ENCODE results near the gene GPI. TPM values are rescaled to one million over a fixed set of nuclear protein-coding genes. Genes with fewer than 3 reads are reported as not detected.
A peak's percentile ranks its signal among the peaks of the same experiment; 100 is the strongest.

The GPI gene
- total RNA-seq, 2 donors from 2014 or later = 181 to 183 TPM

GRCh38 chr19:34359140-34359953 lies 5.6 kb upstream of the GPI start:
- H3K9ac ChIP-seq (ENCODE audit: extremely low read depth, low read length, poor library complexity, severe bottlenecking) = peak overlapping the region; percentile 31
- H3K27ac ChIP-seq (ENCODE audit: low read depth, low read length) = peak overlapping the region; percentile 71
- peak; percentile 79 for TF ChIP-seq CTCF (conservative IDR thresholded peaks at IDR 0.05)
- peaks cover 4% of the 10 kb centered on the region for H3K36me3 ChIP-seq (ENCODE audit: control insufficient read depth, insufficient read depth, low read length)
- Mint-ChIP-seq H3K4me3 (peak overlapping the region; percentile 78), H3K36me3 (ENCODE audit: low read depth) (peaks cover 6% of the 10 kb centered on the region), H3K9me3 (no peaks in the 10 kb centered on the region), H3K27me3 (ENCODE audit: insufficient read depth) (peaks cover 5% of the 10 kb centered on the region), H3K27ac (peak overlapping the region; percentile 99), H3K4me1 (peaks cover 15% of the 10 kb centered on the region)
- no peaks in the 10 kb centered on the region for H3K27me3 ChIP-seq (ENCODE audit: control insufficient read depth, insufficient read depth, low read length, poor library complexity, severe bottlenecking)
- 9% methylated on average over 32 to 61 of the region's 61 CpGs for whole genome bisulfite sequencing, 2 experiments (ENCODE audit: insufficient coverage in 1 of 2, insufficient read length in 1 of 2)
- peak; percentile 97 for DNase-seq
- H3K4me1 ChIP-seq (ENCODE audit: control insufficient read depth, insufficient read depth, low read length) = no peaks in the 10 kb centered on the region
- no peaks in the 10 kb centered on the region for H3K9me3 ChIP-seq (ENCODE audit: control insufficient read depth, low read length)
- peak overlapping the region; percentile 85 for H3K4me3 ChIP-seq (ENCODE audit: low read length)

GRCh38 chr19:34359954-34360315 lies 5.1 kb upstream of the GPI start:
- Histone ChIP-seq H3K27me3 (ENCODE audit: control insufficient read depth, insufficient read depth, low read length, poor library complexity, severe bottlenecking) (no peaks in the 10 kb centered on the region), H3K27ac (ENCODE audit: low read depth, low read length) (peak overlapping the region; percentile 67), H3K9me3 (ENCODE audit: control insufficient read depth, low read length) (no peaks in the 10 kb centered on the region), H3K4me3 (ENCODE audit: low read length) (peak overlapping the region; percentile 85), H3K9ac (ENCODE audit: extremely low read depth, low read length, poor library complexity, severe bottlenecking) (no peak overlapping the region), H3K36me3 (ENCODE audit: control insufficient read depth, insufficient read depth, low read length) (peaks cover under 1% of the 10 kb centered on the region), H3K4me1 (ENCODE audit: control insufficient read depth, insufficient read depth, low read length) (no peaks in the 10 kb centered on the region)
- Mint-ChIP-seq H3K9me3 (no peaks in the 10 kb centered on the region), H3K36me3 (ENCODE audit: low read depth) (peaks cover 2% of the 10 kb centered on the region), H3K27me3 (ENCODE audit: insufficient read depth) (peaks cover 5% of the 10 kb centered on the region), H3K4me3 (peak overlapping the region; percentile 78), H3K27ac (peak overlapping the region; percentile 99), H3K4me1 (peaks cover 19% of the 10 kb centered on the region)
- no peak for TF ChIP-seq CTCF (conservative IDR thresholded peaks at IDR 0.05)
- no peak for DNase-seq
- WGBS, 2 experiments (ENCODE audit: insufficient coverage in 1 of 2, insufficient read length in 1 of 2) = 94 to 100% methylated on average over 2 to 7 of the region's 7 CpGs

- Histone ChIP-seq H3K36me3 (ENCODE audit: control insufficient read depth, insufficient read depth, low read length) (no peaks in the 10 kb centered on the region), H3K27me3 (ENCODE audit: control insufficient read depth, insufficient read depth, low read length, poor library complexity, severe bottlenecking) (no peaks in the 10 kb centered on the region), H3K27ac (ENCODE audit: low read depth, low read length) (no peak overlapping the region), H3K4me1 (ENCODE audit: control insufficient read depth, insufficient read depth, low read length) (no peaks in the 10 kb centered on the region), H3K4me3 (ENCODE audit: low read length) (no peak overlapping the region), H3K9ac (ENCODE audit: extremely low read depth, low read length, poor library complexity, severe bottlenecking) (no peak overlapping the region), H3K9me3 (ENCODE audit: control insufficient read depth, low read length) (no peaks in the 10 kb centered on the region)
- Mint-ChIP-seq H3K4me3 (peak overlapping the region; percentile 78), H3K36me3 (ENCODE audit: low read depth) (no peaks in the 10 kb centered on the region), H3K27ac (peak overlapping the region; percentile 99), H3K9me3 (no peaks in the 10 kb centered on the region), H3K4me1 (peaks cover 19% of the 10 kb centered on the region), H3K27me3 (ENCODE audit: insufficient read depth) (peaks cover 5% of the 10 kb centered on the region)
- TF ChIP-seq CTCF (conservative IDR thresholded peaks at IDR 0.05) = no peak
- DNase-seq = no peak
- WGBS, 2 experiments (ENCODE audit: insufficient coverage in 1 of 2, insufficient read length in 1 of 2) = 92 to 94% methylated on average over 8 to 9 of the region's 9 CpGs
These were observed 4.6 kb upstream of the GPI start for GRCh38 chr19:34360354-34360909.

Data from endodermal cell (in vitro differentiated cells).